OCI-LY3 (cell line): ENCODE data around the gene TMEM205.

Source experiments
- H2AFZ ChIP-seq: fragments of 200-600, 300-600 bp; shearing (Covaris generic); 2 replicates; pipeline ENCODE4 v1.6.0; 2014; ENCODE audit warnings: antibody characterized with exemption, low read depth, low read length
- H3K27ac ChIP-seq: fragments of 200-600, 300-600 bp; sonication (generic); 2 replicates; pipeline ENCODE4 v1.5.1; 2014; ENCODE audit warnings: mild to moderate bottlenecking, low read length, moderate library complexity, mixed read lengths
- H3K27me3 ChIP-seq: fragments of 200-600, 300-600 bp; sonication (generic); 2 replicates; pipeline ENCODE4 v1.6.1; 2014; ENCODE audit warnings: low read depth, low read length, mixed read lengths
- H3K36me3 ChIP-seq: fragments of 200-600, 300-600 bp; sonication (generic); replicated peaks from 2 replicates; pipeline ENCODE3; 2014; ENCODE audit warnings: low read depth, low read length, mixed read lengths
- H3K4me1 ChIP-seq: fragments of 300-600, 200-600 bp; sonication (generic); 2 replicates; pipeline ENCODE4 v1.6.1; 2014; ENCODE audit warnings: low read length, mixed read lengths
- H3K4me2 ChIP-seq: fragments of 200-600, 300-600 bp; sonication (generic); 2 replicates; pipeline ENCODE4 v1.6.1; 2014; ENCODE audit warnings: low read length, mixed read lengths
- H3K4me3 ChIP-seq: fragments of 300-600, 200-600 bp; sonication (generic); 2 replicates; pipeline ENCODE4 v1.5.1; 2014; ENCODE audit warnings: antibody characterized with exemption, mild to moderate bottlenecking, low read length, moderate library complexity
- H3K79me2 ChIP-seq: fragments of 300-600, 200-600 bp; shearing (Covaris generic); 2 replicates; pipeline ENCODE4 v1.6.1; 2014; ENCODE audit warnings: mild to moderate bottlenecking, low read length, mixed read lengths
- H3K9ac ChIP-seq: fragments of 300-600, 200-600 bp; shearing (Covaris generic); 2 replicates; pipeline ENCODE4 v1.6.0; 2014; ENCODE audit warnings: mild to moderate bottlenecking, low read length, moderate library complexity
- H3K9me3 ChIP-seq: fragments of 200-600, 300-600 bp; shearing (Covaris generic); 2 replicates; pipeline ENCODE4 v1.6.1; 2014; ENCODE audit warnings: low read length, mixed read lengths; ENCODE audit not compliant: insufficient read depth
- H4K20me1 ChIP-seq: fragments of 200-600, 300-600 bp; sonication (generic); 2 replicates; pipeline ENCODE4 v1.6.1; 2016; ENCODE audit warnings: low read length, mixed read lengths; ENCODE audit not compliant: insufficient read depth
- CTCF ChIP-seq: fragments of 200-600, 300-600 bp; sonication (generic); IDR thresholded peaks from 2 replicates; pipeline ENCODE4 v1.5.1; 2014; ENCODE audit warnings: antibody characterized with exemption, low read length, low read depth
- EZH2phosphoT487 ChIP-seq: fragments of 200-600 bp; shearing (Covaris generic); IDR thresholded peaks from 2 replicates; pipeline ENCODE4 v1.6.1; 2018; ENCODE audit warnings: antibody characterized with exemption, mixed run types, low read depth

The TMEM205 gene

GRCh38 chr19:11365557-11366117 is 19.6 kb upstream of the TMEM205 start:
- H3K4me1 ChIP-seq: no peaks in the 10 kb centered on the region
- H3K36me3 ChIP-seq: no peaks in the 10 kb centered on the region
- 0 out of 2 replicates have a peak, but pooled peaks cover 4% of the 10 kb centered on the region for H4K20me1 ChIP-seq
- TF ChIP-seq CTCF (no peak), EZH2phosphoT487 (no peak)
- no peak overlapping the region for H3K4me3 ChIP-seq
- H3K4me2 ChIP-seq: no peak overlapping the region
- H3K79me2 ChIP-seq: no peaks in the 10 kb centered on the region
- H2AFZ ChIP-seq: no peak overlapping the region
- no peak overlapping the region for H3K9ac ChIP-seq
- H3K9me3 ChIP-seq: no peaks in the 10 kb centered on the region
- no peaks in the 10 kb centered on the region for H3K27me3 ChIP-seq
- no peak overlapping the region for H3K27ac ChIP-seq

- TF ChIP-seq CTCF (no peak), EZH2phosphoT487 (no peak)
- Histone ChIP-seq H3K36me3 (no peaks in the 10 kb centered on the region), H3K79me2 (no peaks in the 10 kb centered on the region), H3K27me3 (no peaks in the 10 kb centered on the region), H3K4me1 (no peaks in the 10 kb centered on the region), H3K9ac (no peak overlapping the region), H4K20me1 (0 out of 2 replicates have a peak, but pooled peaks cover 4% of the 10 kb centered on the region), H3K9me3 (no peaks in the 10 kb centered on the region), H2AFZ (no peak overlapping the region), H3K4me2 (no peak overlapping the region), H3K27ac (no peak overlapping the region), H3K4me3 (no peak overlapping the region)
Measured at GRCh38 chr19:11364935-11365334, 18.9 kb upstream of the TMEM205 start.

GRCh38 chr19:11364296-11364904 is 18.3 kb upstream of the TMEM205 start:
- no peak overlapping the region for H2AFZ ChIP-seq
- no peak overlapping the region for H3K9ac ChIP-seq
- H3K4me2 ChIP-seq: no peak overlapping the region
- H3K27ac ChIP-seq: no peak overlapping the region
- no peaks in the 10 kb centered on the region for H3K4me1 ChIP-seq
- H3K79me2 ChIP-seq: no peaks in the 10 kb centered on the region
- 0 out of 2 replicates have a peak, but pooled peaks cover under 1% of the 10 kb centered on the region for H4K20me1 ChIP-seq
- H3K27me3 ChIP-seq: no peaks in the 10 kb centered on the region
- no peaks in the 10 kb centered on the region for H3K36me3 ChIP-seq
- H3K9me3 ChIP-seq: no peaks in the 10 kb centered on the region
- TF ChIP-seq EZH2phosphoT487 (no peak), CTCF (no peak)
- no peak overlapping the region for H3K4me3 ChIP-seq

GRCh38 chr19:11363881-11364280 is 17.8 kb upstream of the TMEM205 start:
- Histone ChIP-seq H4K20me1 (no peaks in the 10 kb centered on the region), H3K9ac (no peak overlapping the region), H3K27me3 (no peaks in the 10 kb centered on the region), H3K4me3 (no peak overlapping the region), H3K4me1 (no peaks in the 10 kb centered on the region), H3K4me2 (no peak overlapping the region), H2AFZ (no peak overlapping the region), H3K27ac (no peak overlapping the region), H3K79me2 (no peaks in the 10 kb centered on the region), H3K36me3 (no peaks in the 10 kb centered on the region), H3K9me3 (no peaks in the 10 kb centered on the region)
- TF ChIP-seq EZH2phosphoT487 (no peak), CTCF (no peak)
